Skin epidermis (tissue), 12 donors: ENCODE results near the gene TIMM50.
A peak's percentile ranks its signal among the peaks of the same experiment; 100 is the strongest.

Experiments
- H3K27ac ChIP-seq, 21 experiments: fragments of 200-600 bp; sonication (generic) in 11 of 21; one replicate each; pipeline ENCODE4 v1.5.0; 2020; ENCODE audit warnings: mild to moderate bottlenecking in 3 of 21, inconsistent platforms in 2 of 21, moderate library complexity in 2 of 21
- H3K4me3 ChIP-seq, 7 experiments: fragments of 200-600 bp; sonication (generic) in 2 of 7; one replicate each; pipeline ENCODE4 v1.5.0; 2020; ENCODE audit warnings: inconsistent platforms in 2 of 7, mild to moderate bottlenecking in 2 of 7, moderate library complexity in 1 of 7

TIMM50 gene

GRCh38 chr19:39497996-39498797 is 17.6 kb downstream of the TIMM50 start:
- Histone ChIP-seq H3K27ac (no peak overlapping the region), H3K4me3 (no peak overlapping the region)

DNA sequence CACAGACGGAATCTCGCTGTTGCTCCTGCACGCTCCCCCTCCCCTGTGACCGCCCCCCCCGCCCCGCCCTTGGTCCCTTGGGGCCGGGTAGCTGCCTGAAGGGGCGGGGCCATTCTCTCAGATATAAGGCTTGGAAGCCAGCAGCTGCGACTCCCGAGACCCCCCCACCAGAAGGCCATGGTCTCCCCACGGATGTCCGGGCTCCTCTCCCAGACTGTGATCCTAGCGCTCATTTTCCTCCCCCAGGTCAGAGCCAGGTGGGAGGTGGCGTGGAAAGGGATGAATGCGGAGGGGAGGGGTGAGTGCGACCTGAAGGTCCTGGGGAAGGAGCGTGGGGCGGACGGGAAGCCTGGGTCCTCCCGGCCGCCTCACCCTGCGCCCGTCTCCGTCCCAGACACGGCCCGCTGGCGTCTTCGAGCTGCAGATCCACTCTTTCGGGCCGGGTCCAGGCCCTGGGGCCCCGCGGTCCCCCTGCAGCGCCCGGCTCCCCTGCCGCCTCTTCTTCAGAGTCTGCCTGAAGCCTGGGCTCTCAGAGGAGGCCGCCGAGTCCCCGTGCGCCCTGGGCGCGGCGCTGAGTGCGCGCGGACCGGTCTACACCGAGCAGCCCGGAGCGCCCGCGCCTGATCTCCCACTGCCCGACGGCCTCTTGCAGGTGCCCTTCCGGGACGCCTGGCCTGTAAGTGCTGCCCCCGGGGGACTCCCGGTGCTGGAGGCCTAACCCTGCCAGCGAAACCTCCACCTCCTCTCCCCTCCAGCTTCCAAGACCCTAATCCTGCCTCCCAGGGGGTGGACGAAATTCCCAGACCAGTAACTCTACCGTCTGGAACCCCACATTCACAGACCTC is 18.4 kb downstream of the TIMM50 start, which contains the start of gene DLL3:
Gene DLL3 (plus strand): TSS at position 150 of the 845 bp plus-strand sequence. CDS start 28 bp downstream, at position 178.
- Histone ChIP-seq H3K27ac (no peak within 1 kb of the TSS), H3K4me3 (no peak within 1 kb of the TSS)

DNA sequence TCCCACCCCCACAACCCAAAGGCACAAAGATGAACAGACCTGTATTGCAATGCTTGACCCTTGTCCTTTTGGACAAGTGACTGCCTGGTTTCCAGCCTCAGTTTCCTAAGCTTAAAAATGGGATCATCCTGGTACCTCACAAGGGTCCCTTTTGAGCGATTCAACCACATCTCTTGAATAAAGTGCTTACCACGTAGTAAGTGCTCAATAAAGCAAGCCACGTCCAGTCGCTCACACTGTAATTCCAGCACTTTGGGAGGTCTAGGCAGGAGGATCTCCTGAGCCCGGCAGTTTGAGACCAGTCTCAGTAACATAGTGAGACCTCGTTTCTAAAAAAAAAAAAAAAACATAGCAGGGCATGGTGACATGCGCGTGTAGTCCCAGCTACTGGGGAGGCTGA is 19.3 kb downstream of the TIMM50 start:
- no peak overlapping the region for H3K4me3 ChIP-seq
- no peak overlapping the region for H3K27ac ChIP-seq

DNA sequence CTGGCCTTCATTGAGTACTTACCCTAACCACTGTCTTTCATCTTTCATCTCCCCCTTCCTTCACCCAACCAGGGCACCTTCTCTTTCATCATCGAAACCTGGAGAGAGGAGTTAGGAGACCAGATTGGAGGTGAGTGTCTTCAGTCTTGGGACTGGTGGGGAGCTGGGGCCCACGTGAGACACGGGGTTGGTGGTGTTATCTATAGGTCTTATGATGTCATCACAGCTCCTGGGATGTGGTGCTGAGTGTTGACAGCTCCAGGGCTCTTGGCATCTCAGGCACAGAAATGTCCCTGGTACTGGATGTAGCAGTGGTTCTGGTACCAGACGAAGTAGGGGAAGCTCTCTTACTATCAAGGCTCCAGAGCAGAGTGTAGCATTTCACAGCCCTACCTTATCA is 19.9 kb downstream of the TIMM50 start:
- Histone ChIP-seq H3K4me3 (no peak overlapping the region), H3K27ac (no peak overlapping the region)

- no peak overlapping the region for H3K27ac ChIP-seq
- H3K4me3 ChIP-seq: no peak overlapping the region
These were observed 20.7 kb downstream of the TIMM50 start for GRCh38 chr19:39501340-39501739.

DNA sequence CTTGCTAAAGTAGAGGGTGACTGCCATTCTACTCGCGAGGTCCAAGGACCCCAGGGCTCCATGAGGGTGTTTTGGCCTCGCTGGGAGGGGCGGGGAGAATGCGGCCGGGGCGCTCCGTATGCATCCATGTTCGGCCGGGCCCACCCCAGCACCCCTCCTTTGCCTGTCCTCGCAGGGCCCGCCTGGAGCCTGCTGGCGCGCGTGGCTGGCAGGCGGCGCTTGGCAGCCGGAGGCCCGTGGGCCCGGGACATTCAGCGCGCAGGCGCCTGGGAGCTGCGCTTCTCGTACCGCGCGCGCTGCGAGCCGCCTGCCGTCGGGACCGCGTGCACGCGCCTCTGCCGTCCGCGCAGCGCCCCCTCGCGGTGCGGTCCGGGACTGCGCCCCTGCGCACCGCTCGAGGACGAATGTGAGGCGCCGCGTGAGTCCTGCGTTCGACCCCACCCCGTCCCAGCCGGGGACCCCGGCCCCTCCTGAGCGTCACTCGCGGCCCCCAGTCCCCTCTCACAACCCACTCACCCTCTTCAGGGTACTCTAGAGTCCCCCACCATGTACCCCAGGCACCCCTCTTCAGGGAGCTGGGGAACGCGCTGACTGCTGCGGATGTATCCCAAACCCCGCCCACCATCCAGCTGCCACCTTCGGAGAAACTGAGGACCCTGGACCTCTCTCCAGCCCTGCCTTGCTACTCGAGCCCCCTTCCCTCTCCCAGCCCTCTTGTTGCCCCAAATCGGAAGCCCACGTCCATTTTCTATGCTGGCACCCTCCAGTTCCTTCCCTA is 22.2 kb downstream of the TIMM50 start:
- Histone ChIP-seq H3K27ac (no peak overlapping the region), H3K4me3 (no peak overlapping the region)

DNA sequence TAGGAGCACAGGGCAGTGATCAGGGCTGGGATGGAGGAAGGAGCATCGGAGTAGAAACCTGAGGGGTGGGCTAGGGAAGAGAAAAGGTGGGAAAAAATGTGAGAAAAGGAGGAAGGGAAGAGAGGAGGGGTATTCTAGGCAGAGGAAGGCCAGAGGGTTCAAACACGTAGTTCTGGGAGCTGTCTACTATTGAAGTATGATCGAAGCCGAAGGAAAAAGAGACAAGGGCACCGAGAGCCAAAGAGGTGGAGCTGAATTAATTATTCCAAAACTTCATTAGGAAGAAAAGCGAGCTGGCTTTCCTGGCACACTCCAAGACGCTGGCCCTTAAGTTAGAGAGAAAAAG is 25.9 kb downstream of the TIMM50 start:
- Histone ChIP-seq H3K27ac (no peak overlapping the region), H3K4me3 (peak overlapping the region in 2 of 7 experiments; percentile 36 to 42)

- no peak overlapping the region for H3K27ac ChIP-seq
- H3K4me3 ChIP-seq: peak overlapping the region; percentile 12 to 42 (median 34)
These were observed 26.5 kb downstream of the TIMM50 start for GRCh38 chr19:39506944-39507714.

DNA sequence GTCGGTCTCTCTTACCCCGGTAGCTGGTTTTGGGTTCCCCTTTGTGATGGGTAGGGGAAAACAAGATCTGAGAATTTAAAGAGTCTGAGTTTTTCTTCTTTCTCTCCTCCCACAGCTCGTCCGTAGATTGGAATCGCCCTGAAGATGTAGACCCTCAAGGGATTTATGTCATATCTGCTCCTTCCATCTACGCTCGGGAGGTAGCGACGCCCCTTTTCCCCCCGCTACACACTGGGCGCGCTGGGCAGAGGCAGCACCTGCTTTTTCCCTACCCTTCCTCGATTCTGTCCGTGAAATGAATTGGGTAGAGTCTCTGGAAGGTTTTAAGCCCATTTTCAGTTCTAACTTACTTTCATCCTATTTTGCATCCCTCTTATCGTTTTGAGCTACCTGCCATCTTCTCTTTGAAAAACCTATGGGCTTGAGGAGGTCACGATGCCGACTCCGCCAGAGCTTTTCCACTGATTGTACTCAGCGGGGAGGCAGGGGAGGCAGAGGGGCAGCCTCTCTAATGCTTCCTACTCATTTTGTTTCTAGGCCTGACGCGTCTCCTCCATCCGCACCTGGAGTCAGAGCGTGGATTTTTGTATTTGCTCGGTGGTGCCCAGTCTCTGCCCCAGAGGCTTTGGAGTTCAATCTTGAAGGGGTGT is 27.2 kb downstream of the TIMM50 start:
- H3K27ac ChIP-seq: no peak overlapping the region
- H3K4me3 ChIP-seq: peak overlapping the region in 6 of 7 experiments; percentile 23 to 42 (median 35)

DNA sequence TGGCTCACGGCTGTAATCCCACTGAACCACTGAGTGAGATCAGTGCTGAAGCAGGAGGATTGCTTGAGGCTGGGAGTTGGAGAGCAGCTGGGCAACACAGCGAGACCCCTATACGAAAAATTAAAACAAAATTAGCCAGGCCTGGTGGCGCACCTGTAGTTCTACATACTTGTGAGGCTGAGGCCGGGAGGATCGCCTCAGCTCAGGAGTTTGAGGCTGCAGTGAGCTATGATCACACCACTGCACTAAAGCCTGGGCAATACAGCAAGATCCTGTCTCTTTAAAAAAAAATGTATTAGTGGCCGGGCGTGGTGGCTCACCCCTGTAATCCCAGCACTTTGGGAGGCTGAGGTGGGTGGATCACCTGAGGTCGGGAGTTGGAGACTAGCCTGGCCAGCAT is 28.0 kb downstream of the TIMM50 start:
- Histone ChIP-seq H3K4me3 (no peak overlapping the region), H3K27ac (no peak overlapping the region)

DNA sequence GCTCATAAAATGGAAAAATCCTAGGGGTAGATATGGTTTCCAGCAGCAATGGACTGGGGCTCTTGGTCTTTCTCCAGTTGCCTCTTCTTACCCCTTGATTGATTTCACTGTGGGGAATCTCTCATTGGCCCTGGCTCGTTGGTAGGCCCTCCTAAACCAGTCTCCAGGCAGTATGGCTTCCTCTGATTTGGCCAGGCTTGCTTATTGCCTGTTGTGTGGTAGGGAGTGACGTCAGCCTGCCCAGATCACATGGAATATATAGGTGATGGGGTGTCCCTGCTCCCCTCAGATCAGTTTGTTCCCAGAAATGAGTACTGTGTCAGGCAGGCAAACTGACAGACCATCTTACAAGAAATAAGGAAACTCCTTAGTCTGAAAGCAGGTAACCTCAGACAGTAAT is 28.6 kb downstream of the TIMM50 start:
- H3K27ac ChIP-seq: no peak overlapping the region

DNA sequence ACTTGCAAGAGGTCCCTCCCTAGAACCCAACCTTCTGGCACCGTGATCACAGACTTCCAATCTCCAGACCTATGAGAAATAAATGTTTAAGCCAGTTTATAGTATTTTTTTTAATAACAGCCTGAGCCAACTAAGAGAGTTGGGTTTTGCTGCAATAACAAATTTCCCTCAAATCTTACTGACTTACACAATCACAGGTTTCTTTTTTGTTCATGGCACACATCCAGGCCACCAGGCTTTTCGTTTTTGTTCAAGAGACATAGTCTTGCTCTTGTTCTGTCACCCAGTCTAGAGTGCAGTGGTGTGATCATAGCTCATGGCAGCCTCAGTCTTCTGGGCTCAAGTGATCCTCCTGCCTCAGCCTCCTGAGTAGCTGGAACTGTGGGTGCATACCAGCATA is 32.4 kb downstream of the TIMM50 start:
- Histone ChIP-seq H3K27ac (no peak overlapping the region), H3K4me3 (no peak overlapping the region)

More for the DNA sequence above, 28.6 kb downstream of the TIMM50 start:
- H3K4me3 ChIP-seq: no peak overlapping the region

GRCh38 chr19:39514840-39515550 is 34.4 kb downstream of the TIMM50 start, which contains the start of gene SELENOV:
SELENOV (plus strand) TSS chr19:39515139; CDS start chr19:39515213, 74 bp downstream.
- H3K27ac ChIP-seq: no peak within 1 kb of the TSS
- peak within 1 kb of the TSS in 5 of 7 experiments; percentile 0 to 25 (median 6) for H3K4me3 ChIP-seq

DNA sequence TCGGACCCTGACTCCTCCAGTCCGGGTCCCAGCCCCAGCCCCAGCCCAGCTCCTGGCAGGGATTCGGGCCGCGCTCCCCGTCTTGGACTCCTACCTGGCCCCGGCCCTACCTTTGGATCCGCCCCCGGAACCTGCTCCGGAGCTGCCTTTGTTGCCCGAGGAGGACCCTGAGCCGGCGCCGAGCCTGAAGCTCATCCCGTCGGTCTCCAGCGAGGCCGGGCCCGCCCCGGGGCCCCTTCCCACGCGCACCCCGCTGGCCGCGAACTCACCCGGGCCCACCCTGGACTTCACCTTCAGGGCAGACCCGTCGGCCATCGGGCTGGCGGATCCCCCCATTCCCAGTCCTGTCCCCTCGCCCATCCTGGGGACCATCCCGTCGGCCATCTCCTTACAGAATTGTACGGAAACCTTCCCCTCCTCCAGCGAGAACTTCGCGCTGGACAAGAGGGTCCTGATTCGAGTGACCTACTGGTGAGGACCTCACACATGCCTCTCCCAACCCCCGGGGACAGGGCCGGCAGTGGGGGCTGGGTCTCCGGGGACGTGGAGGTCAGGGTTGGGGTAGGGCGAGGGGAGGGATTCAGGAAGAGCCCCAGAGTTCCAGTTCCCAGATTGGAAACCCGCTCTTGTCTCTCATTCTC is 35.0 kb downstream of the TIMM50 start:
- H3K27ac ChIP-seq: no peak overlapping the region

GRCh38 chr19:39516270-39516669 is 35.6 kb downstream of the TIMM50 start:
- Histone ChIP-seq H3K27ac (no peak overlapping the region), H3K4me3 (peak overlapping the region in 1 of 7 experiments; percentile 25)

More for the DNA sequence above, 35.0 kb downstream of the TIMM50 start:
- peak overlapping the region in 5 of 7 experiments; percentile 0 to 25 (median 6) for H3K4me3 ChIP-seq

GRCh38 chr19:39517432-39517831 is 36.8 kb downstream of the TIMM50 start:
- Histone ChIP-seq H3K27ac (no peak overlapping the region), H3K4me3 (no peak overlapping the region)

- H3K27ac ChIP-seq: no peak overlapping the region
- H3K4me3 ChIP-seq: no peak overlapping the region
These were observed 37.8 kb downstream of the TIMM50 start for GRCh38 chr19:39518458-39518857.

DNA sequence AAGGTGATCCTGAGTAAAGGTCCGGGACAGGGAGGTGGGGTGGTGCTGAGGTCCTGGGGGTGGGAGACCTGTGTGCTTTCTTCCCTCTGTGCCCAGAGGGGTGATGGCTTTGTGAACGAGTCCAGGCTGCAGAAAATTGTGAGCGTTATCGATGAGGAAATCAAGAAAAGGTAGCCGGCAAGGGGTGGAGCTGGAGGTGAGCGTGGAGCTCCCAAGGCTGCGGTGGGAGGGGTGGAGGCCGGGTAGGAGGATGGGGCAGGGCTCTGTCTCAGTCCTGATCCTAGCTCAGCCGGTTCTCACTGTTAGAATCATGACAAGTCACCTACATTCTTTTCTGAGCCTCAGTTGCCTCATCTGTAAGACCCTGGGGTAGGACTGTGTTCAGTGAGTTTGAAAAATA is 38.3 kb downstream of the TIMM50 start:
- Histone ChIP-seq H3K4me3 (no peak overlapping the region), H3K27ac (no peak overlapping the region)
